H1 (cell line): ENCODE results near the gene MRM2. TPM values are rescaled to one million over a fixed set of nuclear protein-coding genes. Genes with fewer than 3 reads are reported as not detected.

ENCODE experiments used
- CTCF ChIA-PET: fragments of 300-600 bp; sonication (Branson Sonifier 250); formaldehyde crosslinking; loops from one replicate; lab custom pipeline; 2021; ENCODE audit not compliant: partially characterized antibody; lab: Charles Lee
- POLR2A ChIA-PET: fragments of 300-600 bp; sonication (Branson Sonifier 250); formaldehyde crosslinking; loops from one replicate; lab custom pipeline; 2021; ENCODE audit warnings: inconsistent platforms; ENCODE audit not compliant: partially characterized antibody; lab: Charles Lee
- DNase-seq, 2 experiments: peaks; one replicate each; pipeline versions ENCODE4 v3.0.0 to v3.0.0-alpha.2; 2010 to 2022; ENCODE audit warnings: low spot score in 2 of 2, low read depth in 1 of 2, mixed read lengths in 1 of 2
- FAIRE-seq: peaks from 2 replicates; lab custom pipeline; 2011; peaks lifted over from hg19 to GRCh38; lab: Jason Lieb, UNC
- H2AFZ ChIP-seq: 2 replicates; pipeline ENCODE4 v1.8.1; 2012; ENCODE audit warnings: low read length, inconsistent platforms
- H2AK5ac ChIP-seq: 2 replicates; pipeline ENCODE4 v1.6.1; 2013; ENCODE audit warnings: low read depth, low read length
- H2BK120ac ChIP-seq: replicated peaks from 2 replicates; pipeline ENCODE3; 2013; ENCODE audit warnings: low read depth, low read length, inconsistent platforms
- H2BK12ac ChIP-seq: 2 replicates; pipeline ENCODE4 v1.6.1; 2013; ENCODE audit warnings: low read depth, low read length
- H2BK15ac ChIP-seq: 2 replicates; pipeline ENCODE4 v1.6.1; 2013; ENCODE audit warnings: low read length
- H2BK20ac ChIP-seq: 2 replicates; pipeline ENCODE4 v1.6.1; 2013; ENCODE audit warnings: low read length
- H2BK5ac ChIP-seq: 2 replicates; pipeline ENCODE4 v1.6.1; 2013; ENCODE audit warnings: low read depth, low read length
- H3K14ac ChIP-seq: 2 replicates; pipeline ENCODE4 v1.6.1; 2013; ENCODE audit warnings: inconsistent platforms; ENCODE audit not compliant: insufficient read length
- H3K18ac ChIP-seq: 2 replicates; pipeline ENCODE4 v1.6.1; 2013; ENCODE audit warnings: low read length; ENCODE audit errors: extremely low read depth
- H3K23ac ChIP-seq: 2 replicates; pipeline ENCODE4 v1.6.1; 2013; ENCODE audit warnings: inconsistent platforms; ENCODE audit not compliant: insufficient read length
- H3K23me2 ChIP-seq: 2 replicates; pipeline ENCODE4 v1.6.1; 2013; ENCODE audit warnings: low read depth, low read length
- H3K27ac ChIP-seq: 2 replicates; pipeline ENCODE4 v1.6.1; 2011; ENCODE audit warnings: low read depth, low read length, inconsistent platforms
- H3K27me3 ChIP-seq, 4 experiments: replicated peaks in 1 of 4; 1 replicate in 1 of 4; 2 replicates in 3 of 4; pipeline versions ENCODE4 v1.6.1 to v1.8.1; 2011 to 2013; ENCODE audit warnings: low read length in 3 of 4, mild to moderate bottlenecking in 3 of 4, inconsistent platforms in 2 of 4, mixed read lengths in 2 of 4, moderate library complexity in 1 of 4; ENCODE audit not compliant: control insufficient read depth in 3 of 4, insufficient read depth in 3 of 4; ENCODE audit errors: extremely low read depth in 1 of 4
- H3K36me3 ChIP-seq, 4 experiments: 2 replicates each; pipeline versions ENCODE4 v1.6.1 to v1.8.1; 2011 to 2013; ENCODE audit warnings: mild to moderate bottlenecking in 4 of 4, low read length in 3 of 4, moderate library complexity in 2 of 4, control low read depth in 1 of 4, inconsistent platforms in 1 of 4; ENCODE audit not compliant: insufficient read depth in 4 of 4, control insufficient read depth in 2 of 4
- H3K4ac ChIP-seq: replicated peaks from 2 replicates; pipeline ENCODE3; 2013; ENCODE audit warnings: low read length, low read depth, mixed read lengths, inconsistent platforms; ENCODE audit not compliant: insufficient read length
- H3K4me1 ChIP-seq, 4 experiments: replicated peaks in 1 of 4; 1 replicate in 1 of 4; 2 replicates in 3 of 4; pipeline versions ENCODE4 v1.6.1 to v1.8.1; 2011 to 2013; ENCODE audit warnings: low read length in 3 of 4, inconsistent platforms in 2 of 4, mixed read lengths in 1 of 4; ENCODE audit not compliant: insufficient read depth in 4 of 4, control insufficient read depth in 3 of 4
- H3K4me2 ChIP-seq, 2 experiments: 2 replicates each; pipeline versions ENCODE4 v1.6.1 to v1.8.1; 2011 to 2013; ENCODE audit warnings: low read depth in 2 of 2, low read length in 2 of 2, control low read depth in 1 of 2, inconsistent platforms in 1 of 2, mild to moderate bottlenecking in 1 of 2; ENCODE audit not compliant: insufficient read depth in 1 of 2
- H3K4me3 ChIP-seq, 4 experiments: fragments of 200-600, 300-600 bp in 1 of 4; sonication (generic), shearing (Covaris generic), sonication (Bioruptor Twin) in 1 of 4; 2 replicates each; pipeline versions ENCODE4 v1.5.1 to v1.8.1; 2011 to 2016; ENCODE audit warnings: low read length in 4 of 4, low read depth in 3 of 4, control low read depth in 2 of 4, inconsistent platforms in 2 of 4, mild to moderate bottlenecking in 2 of 4, mixed read lengths in 1 of 4, moderate library complexity in 1 of 4; ENCODE audit not compliant: insufficient read depth in 2 of 4; ENCODE audit errors: extremely low read depth in 1 of 4
- H3K56ac ChIP-seq: replicated peaks from 2 replicates; pipeline ENCODE3; 2013; ENCODE audit warnings: low read depth, mild to moderate bottlenecking, mixed read lengths, low read length, inconsistent platforms; ENCODE audit not compliant: insufficient read length
- H3K79me1 ChIP-seq: 2 replicates; pipeline ENCODE4 v1.6.1; 2013; ENCODE audit warnings: low read depth, low read length, control low read depth
- H3K79me2 ChIP-seq, 2 experiments: 2 replicates each; pipeline versions ENCODE4 v1.6.1 to v1.8.1; 2012 to 2013; ENCODE audit warnings: low read length in 2 of 2, mild to moderate bottlenecking in 2 of 2, inconsistent platforms in 1 of 2; ENCODE audit not compliant: insufficient read depth in 2 of 2, control insufficient read depth in 1 of 2
- H3K9ac ChIP-seq, 4 experiments: replicated peaks in 1 of 4; 1 replicate in 1 of 4; 2 replicates in 3 of 4; pipeline versions ENCODE4 v1.6.1 to v1.8.1; 2011 to 2013; ENCODE audit warnings: low read depth in 3 of 4, low read length in 3 of 4, control low read depth in 2 of 4, mild to moderate bottlenecking in 2 of 4, moderate library complexity in 2 of 4, inconsistent platforms in 1 of 4; ENCODE audit errors: extremely low read depth in 1 of 4
- H3K9me3 ChIP-seq, 2 experiments: 2 replicates each; pipeline versions ENCODE4 v1.6.1 to v1.8.1; 2012 to 2013; ENCODE audit warnings: mild to moderate bottlenecking in 2 of 2, moderate library complexity in 2 of 2, control low read depth in 1 of 2, inconsistent platforms in 1 of 2, low read depth in 1 of 2, low read length in 1 of 2, mixed read lengths in 1 of 2; ENCODE audit not compliant: insufficient read depth in 2 of 2
- H4K20me1 ChIP-seq, 2 experiments: replicated peaks in 1 of 2; 2 replicates each; pipeline versions ENCODE3 to v1.8.1; 2011 to 2013; ENCODE audit warnings: inconsistent platforms in 2 of 2, low read length in 2 of 2, mild to moderate bottlenecking in 1 of 2; ENCODE audit not compliant: insufficient read depth in 2 of 2, control insufficient read depth in 1 of 2
- H4K5ac ChIP-seq: 2 replicates; pipeline ENCODE4 v1.6.1; 2013; ENCODE audit warnings: low read length, low read depth, mixed read lengths, inconsistent platforms; ENCODE audit not compliant: insufficient read length
- H4K8ac ChIP-seq: 2 replicates; pipeline ENCODE4 v1.8.0; 2013; ENCODE audit warnings: mild to moderate bottlenecking, moderate library complexity, low read length, inconsistent platforms; ENCODE audit not compliant: insufficient read depth; ENCODE audit errors: extremely low read depth
- H4K91ac ChIP-seq: replicated peaks from 2 replicates; pipeline ENCODE3; 2013; ENCODE audit warnings: low read length, mixed read lengths, inconsistent platforms; ENCODE audit not compliant: insufficient read length
- BACH1 ChIP-seq: IDR thresholded peaks from 2 replicates; pipeline ENCODE4 v1.6.1; 2012; ENCODE audit warnings: low read length, improper control_type of control experiment
- CBX8 ChIP-seq: fragments of 300-800, 300-1000 bp; sonication (generic); IDR thresholded peaks from 2 replicates; pipeline ENCODE4 v1.7.1; 2016; ENCODE audit warnings: low read depth, low read length, borderline replicate concordance
- USF2 ChIP-seq: IDR thresholded peaks from 2 replicates; pipeline ENCODE4 v1.6.1; 2011; ENCODE audit warnings: low read length, improper control_type of control experiment
- WGBS, 2 experiments: shearing (Covaris generic) in 1 of 2; methylation state at CpG; one replicate each; pipeline versions ENCODE4 v1.1.6 to v1.1.7; 2013 to 2015; ENCODE audit warnings: low lambda C conversion rate in 2 of 2, mixed read lengths in 2 of 2, inconsistent platforms in 1 of 2, low coverage in 1 of 2, missing lambda C conversion rate in 1 of 2; ENCODE audit not compliant: insufficient replicate concordance in 2 of 2, insufficient coverage in 1 of 2, insufficient read length in 1 of 2; ENCODE audit errors: extremely low coverage in 1 of 2, missing lambda C conversion rate in 1 of 2; 5-methylcytosine and 5-hydroxymethylcytosine counted together
- polyA plus RNA-seq, 7 experiments: library from polyadenylated mRNA; depleted of rRNA in 3 of 7; stranded (reverse) in 5 of 7; unstranded in 2 of 7; fragments of >200 nt in 5 of 7; fragments of 200-250 nt in 2 of 7; gene quantifications; 1 replicate in 5 of 7; 2 replicates in 1 of 7; 4 replicates in 1 of 7; pipeline versions ENCODE4 v1.2.1 to v1.2.3, GENCODE V29; 2011 to 2013; ENCODE audit warnings: missing spikeins in 2 of 7, mixed read lengths in 2 of 7
- total RNA-seq: library from RNA; stranded (reverse); fragmentation: NEBNext Ultra II Directional; extraction: Animal tissue kit (Norgen Biotek cat#: 25700); gene quantifications from 2 replicates; pipeline ENCODE4 v1.2.1, GENCODE V29; 2021

The MRM2 gene
- total and polyA plus RNA-seq, 2 of the 8 experiments (the other 6 are each of a cell fraction or from before 2014, with no cell fraction given): 17.2 to 38.6 TPM

GRCh38 chr7:2261611-2262010, 19.6 kb upstream of the MRM2 start:
- peaks cover 0 to 7% of the 10 kb centered on the region in 2 experiments for H4K20me1 ChIP-seq
- FAIRE-seq (no peak), DNase-seq (no peak)
- no peak overlapping the region for H3K14ac ChIP-seq
- no peak overlapping the region for H3K56ac ChIP-seq
- H3K23me2 ChIP-seq: no peaks in the 10 kb centered on the region
- H3K36me3 ChIP-seq: peaks cover 4 to 9% (median 5%) of the 10 kb centered on the region in 4 experiments; a peak in 5 of 8 replicates
- no peak overlapping the region for H2BK5ac ChIP-seq
- no peak overlapping the region for H3K4me3 ChIP-seq
- no peak overlapping the region for H3K18ac ChIP-seq
- no peak overlapping the region for H2BK120ac ChIP-seq
- no peak overlapping the region; the same call in 1 of the 2 replicates for H4K8ac ChIP-seq
- no peak overlapping the region for H3K27ac ChIP-seq
- H3K4me1 ChIP-seq: no peaks in the 10 kb centered on the region
- H3K27me3 ChIP-seq: no peaks in the 10 kb centered on the region
- no peak overlapping the region for H3K4ac ChIP-seq
- H3K23ac ChIP-seq: no peak overlapping the region
- H4K91ac ChIP-seq: no peak overlapping the region
- no peak overlapping the region for H4K5ac ChIP-seq
- no peaks in the 10 kb centered on the region for H3K79me2 ChIP-seq
- H2BK12ac ChIP-seq: no peak overlapping the region
- no peak overlapping the region for H2BK15ac ChIP-seq
- H2AFZ ChIP-seq: no peak overlapping the region
- H3K4me2 ChIP-seq: no peak overlapping the region
- H2BK20ac ChIP-seq: no peak overlapping the region
- H3K9me3 ChIP-seq: no peaks in the 10 kb centered on the region
- ChIA-PET CTCF (interaction anchor here (0.8 to 7.4 kb wide), 4 partner anchors 13 to 209 kb away, joined by 3 to 38 read pairs (median 4); no protein-coding TSS in a partner anchor), POLR2A (interaction anchor here (0.9 to 1.7 kb wide), 4 partner anchors 8 to 117 kb away, joined by 3 to 5 read pairs (median 4); partner anchors contain the start of genes MRM2 and NUDT1)
- no peak for TF ChIP-seq BACH1
- no peak for TF ChIP-seq USF2
- no peak for TF ChIP-seq CBX8
- H2AK5ac ChIP-seq: no peak overlapping the region
- WGBS, 2 experiments: 96% methylated on average over 14 of the region's 14 CpGs; no CpG with 5 or more reads in 1 of the 2 experiments
- H3K9ac ChIP-seq: no peak overlapping the region
- no peaks in the 10 kb centered on the region; the same call in 1 of the 2 replicates for H3K79me1 ChIP-seq
